ENCODE data around the gene SLC8A1. TPM values are rescaled to one million over a fixed set of nuclear protein-coding genes. Genes with fewer than 3 reads are reported as not detected.

SLC8A1 gene
- total and polyA plus RNA-seq, 8 donors, result 5.4 to 39.7 (median 6.6) TPM

DNA sequence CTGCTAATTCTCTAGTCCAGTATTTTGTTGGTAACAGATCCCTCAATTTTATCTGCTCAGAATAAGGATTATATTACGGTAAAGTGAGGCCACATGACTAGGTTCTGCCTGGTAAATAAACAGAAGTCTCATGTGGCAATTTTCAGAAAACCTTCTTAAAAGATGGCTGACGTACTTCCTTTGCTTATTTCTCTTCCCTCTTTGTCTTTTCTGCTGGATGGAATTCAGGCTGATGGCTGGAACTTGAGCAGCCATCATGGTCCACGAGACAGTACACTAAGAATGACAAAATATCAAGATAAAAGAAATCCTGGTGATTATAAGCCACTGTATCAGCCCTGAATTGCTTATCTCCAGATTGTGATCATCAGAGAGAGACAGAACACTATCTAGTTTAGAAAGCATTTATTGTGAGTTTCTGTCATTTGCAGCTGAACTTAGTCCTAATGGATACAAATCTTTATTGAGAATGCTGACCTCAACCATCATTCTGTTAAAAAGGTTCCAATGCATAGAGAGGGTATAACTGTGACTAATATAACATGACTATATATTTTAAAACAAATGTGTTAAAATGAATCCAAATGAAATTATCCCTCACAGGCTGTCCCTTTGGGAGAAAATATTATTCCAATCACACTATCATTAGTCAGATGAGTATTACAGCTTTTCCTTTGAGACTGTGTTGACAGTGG lies 31.8 kb upstream of the SLC8A1 start:
- ATAC-seq (no peak), DNase-seq (no peak)
- peak overlapping the region in 1 of 2 donors; percentile 76 for H3K27ac ChIP-seq
- H3K27me3 ChIP-seq, result no peaks in the 10 kb centered on the region
- H3K4me1 ChIP-seq, result peaks cover 3 to 58% of the 10 kb centered on the region in 2 donors
- no peak overlapping the region for H3K4me3 ChIP-seq
- intact Hi-C loops (cut with DNase I), result no loop called here
- H3K36me3 ChIP-seq, result no peaks in the 10 kb centered on the region
- TF ChIP-seq, protein P1, sequence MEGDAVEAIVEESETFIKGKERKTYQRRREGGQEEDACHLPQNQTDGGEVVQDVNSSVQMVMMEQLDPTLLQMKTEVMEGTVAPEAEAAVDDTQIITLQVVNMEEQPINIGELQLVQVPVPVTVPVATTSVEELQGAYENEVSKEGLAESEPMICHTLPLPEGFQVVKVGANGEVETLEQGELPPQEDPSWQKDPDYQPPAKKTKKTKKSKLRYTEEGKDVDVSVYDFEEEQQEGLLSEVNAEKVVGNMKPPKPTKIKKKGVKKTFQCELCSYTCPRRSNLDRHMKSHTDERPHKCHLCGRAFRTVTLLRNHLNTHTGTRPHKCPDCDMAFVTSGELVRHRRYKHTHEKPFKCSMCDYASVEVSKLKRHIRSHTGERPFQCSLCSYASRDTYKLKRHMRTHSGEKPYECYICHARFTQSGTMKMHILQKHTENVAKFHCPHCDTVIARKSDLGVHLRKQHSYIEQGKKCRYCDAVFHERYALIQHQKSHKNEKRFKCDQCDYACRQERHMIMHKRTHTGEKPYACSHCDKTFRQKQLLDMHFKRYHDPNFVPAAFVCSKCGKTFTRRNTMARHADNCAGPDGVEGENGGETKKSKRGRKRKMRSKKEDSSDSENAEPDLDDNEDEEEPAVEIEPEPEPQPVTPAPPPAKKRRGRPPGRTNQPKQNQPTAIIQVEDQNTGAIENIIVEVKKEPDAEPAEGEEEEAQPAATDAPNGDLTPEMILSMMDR (IDR thresholded peaks at IDR 0.05), result no peak
- peaks cover 0 to 7% of the 10 kb centered on the region in 2 donors for H3K9me3 ChIP-seq

DNA sequence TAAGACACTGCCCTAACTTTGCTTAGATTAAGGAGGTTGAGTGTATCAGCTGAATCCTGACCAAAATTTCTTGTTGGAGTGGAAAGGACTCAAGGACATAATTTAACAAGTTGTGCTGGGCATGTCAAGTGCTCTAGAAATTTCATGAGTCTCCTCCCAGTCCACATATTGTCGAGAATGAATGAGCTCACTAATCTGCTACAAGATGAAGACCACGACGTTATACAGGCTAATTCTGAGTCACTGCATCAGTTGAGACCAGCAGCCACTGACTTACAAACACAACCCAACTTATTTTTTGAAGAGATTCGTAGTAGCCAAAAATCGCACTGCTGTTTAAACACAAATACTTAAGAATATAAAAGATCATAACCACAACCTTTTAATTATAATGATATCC lies 28.7 kb upstream of the SLC8A1 start:
- no peak overlapping the region for H3K4me3 ChIP-seq
- TF ChIP-seq, protein P1 (IDR thresholded peaks at IDR 0.05), result no peak
- DNase-seq (no peak), ATAC-seq (peak; percentile 33)
- peak overlapping the region in 1 of 2 donors; percentile 66 for H3K27ac ChIP-seq
- peaks cover 0 to 39% of the 10 kb centered on the region in 2 donors for H3K4me1 ChIP-seq
- no peaks in the 10 kb centered on the region for H3K27me3 ChIP-seq
- H3K36me3 ChIP-seq, result no peaks in the 10 kb centered on the region
- peaks cover 0 to 7% of the 10 kb centered on the region in 2 donors for H3K9me3 ChIP-seq
- intact Hi-C loops (cut with DNase I), result no loop called here

DNA sequence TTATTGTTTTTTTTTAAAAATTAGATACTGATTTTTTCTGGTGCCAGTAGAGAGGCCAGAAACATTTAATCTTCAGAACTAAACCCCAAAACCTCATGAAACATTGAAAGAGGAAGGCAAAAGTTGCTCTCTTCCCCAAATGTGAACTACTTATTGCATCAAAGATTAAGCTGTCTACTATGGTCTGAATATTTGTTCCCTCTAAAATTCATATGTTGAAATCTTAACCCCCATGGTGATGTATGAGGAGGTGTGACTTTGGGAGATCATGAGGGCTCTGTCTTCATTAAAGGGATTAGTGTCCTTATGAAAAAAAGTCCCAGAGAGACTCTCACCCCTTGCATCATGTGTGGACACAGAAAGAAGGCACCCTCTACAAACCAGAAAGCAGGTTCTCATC lies 28.2 kb upstream of the SLC8A1 start:
- H3K27ac ChIP-seq, result peak overlapping the region; percentile 3 to 66
- intact Hi-C loops (cut with DNase I), result no loop called here
- ATAC-seq, result peak; percentile 64
- no peak overlapping the region for H3K4me3 ChIP-seq
- H3K4me1 ChIP-seq, result peaks cover 0 to 34% of the 10 kb centered on the region in 2 donors
- no peak for DNase-seq
- no peaks in the 10 kb centered on the region for H3K27me3 ChIP-seq
- H3K36me3 ChIP-seq, result no peaks in the 10 kb centered on the region
- TF ChIP-seq, protein P1 (IDR thresholded peaks at IDR 0.05), result no peak
- peaks cover 0 to 7% of the 10 kb centered on the region in 2 donors for H3K9me3 ChIP-seq

DNA sequence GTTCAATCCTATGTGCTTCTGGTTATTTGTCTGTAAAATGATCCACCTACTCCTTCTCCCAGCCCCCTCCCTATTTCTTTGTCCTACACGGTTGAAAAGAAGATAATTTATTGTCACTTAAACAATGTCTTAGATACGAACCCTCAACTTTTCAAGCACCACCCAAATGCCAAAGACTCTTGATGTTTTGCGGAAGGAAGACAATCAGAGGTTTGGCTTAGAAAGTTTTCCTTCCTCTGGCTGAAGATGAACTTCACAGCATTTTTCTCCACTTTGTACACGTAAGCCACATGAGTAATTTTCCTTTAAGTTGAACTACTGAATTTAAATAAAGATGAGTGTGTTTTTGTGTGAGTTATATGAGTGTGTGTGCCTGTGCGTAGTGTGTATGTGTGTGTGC lies 25.5 kb upstream of the SLC8A1 start:
- no peak overlapping the region for H3K4me3 ChIP-seq
- intact Hi-C loops (cut with DNase I), result no loop called here
- no peak for ATAC-seq

DNA sequence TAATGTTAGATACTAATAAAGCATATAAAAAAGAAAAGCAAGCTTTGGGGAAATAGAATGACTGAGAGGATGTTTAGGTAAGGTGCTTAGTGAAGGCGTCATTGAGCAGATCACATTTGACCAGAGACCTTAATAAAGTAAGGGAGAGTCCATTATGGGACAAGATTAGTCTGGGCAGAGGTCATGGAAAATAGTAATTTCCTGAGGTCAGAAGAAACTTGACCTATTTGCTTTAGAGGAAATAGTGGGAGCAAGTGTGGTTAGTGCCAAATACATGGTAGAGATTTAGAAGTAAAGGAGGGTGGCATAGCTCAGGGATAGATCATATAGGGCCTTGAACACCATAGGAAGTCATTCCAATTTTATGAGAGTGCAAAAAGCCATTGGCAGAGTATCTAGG lies 24.5 kb upstream of the SLC8A1 start:
- no peaks in the 10 kb centered on the region for H3K36me3 ChIP-seq
- DNase-seq, result no peak
- H3K27me3 ChIP-seq, result no peaks in the 10 kb centered on the region
- intact Hi-C loops (cut with DNase I), result no loop called here
- H3K27ac ChIP-seq, result no peak overlapping the region
- H3K4me3 ChIP-seq, result no peak overlapping the region
- no peak for ATAC-seq
- H3K9me3 ChIP-seq, result no peaks in the 10 kb centered on the region
- TF ChIP-seq, protein P1 (IDR thresholded peaks at IDR 0.05), result no peak
- peaks cover 0 to 23% of the 10 kb centered on the region in 2 donors for H3K4me1 ChIP-seq

More for the DNA sequence above, 25.5 kb upstream of the SLC8A1 start:
- H3K4me1 ChIP-seq, result peaks cover 0 to 23% of the 10 kb centered on the region in 2 donors
- TF ChIP-seq, protein P1 (IDR thresholded peaks at IDR 0.05), result no peak
- no peak for DNase-seq
- H3K27me3 ChIP-seq, result no peaks in the 10 kb centered on the region
- peak overlapping the region in 1 of 2 donors; percentile 10 for H3K27ac ChIP-seq
- no peaks in the 10 kb centered on the region for H3K36me3 ChIP-seq
- no peaks in the 10 kb centered on the region for H3K9me3 ChIP-seq

All from left lung (tissue), 10 donors.